ENCODE results near the gene RPS6KA1. TPM values are rescaled to one million over a fixed set of nuclear protein-coding genes. Genes with fewer than 3 reads are reported as not detected.

The RPS6KA1 gene
- 55.6 to 65.5 TPM (median 57.7 TPM) in 3 replicates for total RNA-seq (2021)
- Bru-seq, nascent RNA = percentile 59 among the genes with signal in this experiment
- long read RNA-seq, experiment 1, transcript RPS6KA1-204 (22 exons, 3,186 nt) = major isoform, 347 of 408 reads
- long read RNA-seq, experiment 1, partial matches to known transcripts = 25 of 408 reads
- long read RNA-seq, experiment 1, other reads (novel, unspliced or antisense) = 34 of 408 reads
- long read RNA-seq, experiment 2, transcript RPS6KA1-204 (22 exons, 3,186 nt) = major isoform, 32 of 74 reads
- long read RNA-seq, experiment 2, partial matches to known transcripts = 29 of 74 reads
- long read RNA-seq, experiment 2, other reads (novel, unspliced or antisense) = 11 of 74 reads
- long read RNA-seq, experiment 3, partial matches to known transcripts = 2 of 2 reads
- long read RNA-seq, experiment 3, other reads (novel, unspliced or antisense) = 0 of 2 reads

GRCh38 chr1:26529655-26530409, at the start of gene RPS6KA1:
Gene RPS6KA1 (plus strand): TSS chr1:26529761. CDS start chr1:26529921, 160 bp downstream.
- H3K36me3 Mint-ChIP-seq = no peaks in the 10 kb centered on the region
- peak; percentile 52 for ATAC-seq
- H3K4me1 Mint-ChIP-seq = peaks cover 26% of the 10 kb centered on the region
- peak; percentile 78 for DNase-seq (ENCODE audit: low spot score)
- H3K4me3 Mint-ChIP-seq = peak within 1 kb of the TSS; percentile 91
- peaks cover 10% of the 10 kb centered on the region for H3K27me3 Mint-ChIP-seq (ENCODE audit: low read depth)
- 0 out of 2 replicates have a peak, but pooled peaks have one; percentile 30 for TF ChIP-seq HMGXB4 (CRISPR knock-in tag; IDR thresholded peaks at IDR 0.05)
- TF ChIP-seq NR3C1 (CRISPR knock-in tag; conservative IDR thresholded peaks at IDR 0.05; ENCODE audit: low read depth) = no peak
- peak; percentile 60 for TF ChIP-seq SP1 (CRISPR knock-in tag; conservative IDR thresholded peaks at IDR 0.05)
- peak; percentile 65; the same call in 1 of the 2 replicates for TF ChIP-seq ESRRA (CRISPR knock-in tag; IDR thresholded peaks at IDR 0.05; ENCODE audit: borderline replicate concordance)
- TF ChIP-seq, protein P1, sequence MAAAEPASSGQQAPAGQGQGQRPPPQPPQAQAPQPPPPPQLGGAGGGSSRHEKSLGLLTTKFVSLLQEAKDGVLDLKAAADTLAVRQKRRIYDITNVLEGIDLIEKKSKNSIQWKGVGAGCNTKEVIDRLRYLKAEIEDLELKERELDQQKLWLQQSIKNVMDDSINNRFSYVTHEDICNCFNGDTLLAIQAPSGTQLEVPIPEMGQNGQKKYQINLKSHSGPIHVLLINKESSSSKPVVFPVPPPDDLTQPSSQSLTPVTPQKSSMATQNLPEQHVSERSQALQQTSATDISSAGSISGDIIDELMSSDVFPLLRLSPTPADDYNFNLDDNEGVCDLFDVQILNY (CRISPR knock-in tag; IDR thresholded peaks at IDR 0.05) = peak; percentile 66; the same call in 1 of the 2 replicates
- TF ChIP-seq ETV6 (CRISPR knock-in tag; IDR thresholded peaks at IDR 0.05) = no peak
- TF ChIP-seq CREM (CRISPR knock-in tag; IDR thresholded peaks at IDR 0.05) = peak; percentile 36; the same call in 1 of the 2 replicates
- H3K27ac Mint-ChIP-seq = peak within 1 kb of the TSS; percentile 94
- CTCF ChIA-PET = interaction anchor here (0.5 to 6.9 kb wide), 15 partner anchors 10 to 335 kb away, joined by 3 to 92 read pairs (median 3); partner anchors contain the start of gene HMGN2
- POLR2A ChIA-PET = interaction anchor here (0.6 to 3.7 kb wide), 4 partner anchors 12 to 283 kb away, joined by 3 to 34 read pairs (median 4); no protein-coding TSS in a partner anchor
- no peaks in the 10 kb centered on the region for H3K9me3 Mint-ChIP-seq

DNA sequence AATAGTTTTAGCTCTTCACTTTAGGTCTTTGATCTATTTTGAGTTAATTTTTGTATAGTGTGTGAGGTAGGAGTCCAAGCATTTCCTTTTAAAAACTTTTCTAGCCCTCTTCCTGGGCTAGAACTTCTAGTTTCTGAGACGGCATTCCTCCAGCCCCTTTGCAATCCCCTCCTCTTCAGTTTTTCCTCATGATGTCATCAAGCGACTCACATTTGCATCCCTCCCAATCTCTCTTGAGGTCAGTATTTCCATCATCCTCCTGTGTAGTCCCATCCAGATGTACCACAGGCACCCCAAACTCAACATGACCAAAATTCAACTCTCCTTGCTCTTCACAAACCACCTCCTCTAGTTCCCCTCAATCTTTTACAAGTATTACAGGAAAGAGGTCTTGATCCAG, 46.6 kb upstream of the RPS6KA1 start:
- H3K36me3 Mint-ChIP-seq = peaks cover 6% of the 10 kb centered on the region
- H3K9me3 Mint-ChIP-seq = no peaks in the 10 kb centered on the region
- POLR2A ChIA-PET = no interaction called here
- H3K27me3 Mint-ChIP-seq (ENCODE audit: low read depth) = no peaks in the 10 kb centered on the region
- DNase-seq (ENCODE audit: low spot score) (no peak), ATAC-seq (no peak)
- H3K4me3 Mint-ChIP-seq = no peak overlapping the region
- TF ChIP-seq MYBL2 (CRISPR knock-in tag; IDR thresholded peaks at IDR 0.05) (no peak), NR2C2 (CRISPR knock-in tag; IDR thresholded peaks at IDR 0.05) (no peak), KAT7 (CRISPR knock-in tag; IDR thresholded peaks at IDR 0.05; ENCODE audit: borderline replicate concordance) (no peak), PRRX2 (CRISPR knock-in tag; IDR thresholded peaks at IDR 0.05) (no peak), EMX1 (CRISPR knock-in tag; IDR thresholded peaks at IDR 0.05) (no peak), ZNF232 (CRISPR knock-in tag; IDR thresholded peaks at IDR 0.05) (no peak), IRF2 (CRISPR knock-in tag; IDR thresholded peaks at IDR 0.05; ENCODE audit: borderline replicate concordance, low read depth) (no peak), ETV6 (CRISPR knock-in tag; IDR thresholded peaks at IDR 0.05) (no peak), ZNF396 (CRISPR knock-in tag; IDR thresholded peaks at IDR 0.05; ENCODE audit: borderline replicate concordance) (no peak), RORB (CRISPR knock-in tag; IDR thresholded peaks at IDR 0.05) (no peak), SOX15 (CRISPR knock-in tag; IDR thresholded peaks at IDR 0.05) (no peak), ZSCAN18 (CRISPR knock-in tag; IDR thresholded peaks at IDR 0.05) (no peak)
- TF ChIP-seq, protein P2, sequence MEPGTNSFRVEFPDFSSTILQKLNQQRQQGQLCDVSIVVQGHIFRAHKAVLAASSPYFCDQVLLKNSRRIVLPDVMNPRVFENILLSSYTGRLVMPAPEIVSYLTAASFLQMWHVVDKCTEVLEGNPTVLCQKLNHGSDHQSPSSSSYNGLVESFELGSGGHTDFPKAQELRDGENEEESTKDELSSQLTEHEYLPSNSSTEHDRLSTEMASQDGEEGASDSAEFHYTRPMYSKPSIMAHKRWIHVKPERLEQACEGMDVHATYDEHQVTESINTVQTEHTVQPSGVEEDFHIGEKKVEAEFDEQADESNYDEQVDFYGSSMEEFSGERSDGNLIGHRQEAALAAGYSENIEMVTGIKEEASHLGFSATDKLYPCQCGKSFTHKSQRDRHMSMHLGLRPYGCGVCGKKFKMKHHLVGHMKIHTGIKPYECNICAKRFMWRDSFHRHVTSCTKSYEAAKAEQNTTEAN (CRISPR knock-in tag; IDR thresholded peaks at IDR 0.05) = no peak
- TF ChIP-seq, protein P3, sequence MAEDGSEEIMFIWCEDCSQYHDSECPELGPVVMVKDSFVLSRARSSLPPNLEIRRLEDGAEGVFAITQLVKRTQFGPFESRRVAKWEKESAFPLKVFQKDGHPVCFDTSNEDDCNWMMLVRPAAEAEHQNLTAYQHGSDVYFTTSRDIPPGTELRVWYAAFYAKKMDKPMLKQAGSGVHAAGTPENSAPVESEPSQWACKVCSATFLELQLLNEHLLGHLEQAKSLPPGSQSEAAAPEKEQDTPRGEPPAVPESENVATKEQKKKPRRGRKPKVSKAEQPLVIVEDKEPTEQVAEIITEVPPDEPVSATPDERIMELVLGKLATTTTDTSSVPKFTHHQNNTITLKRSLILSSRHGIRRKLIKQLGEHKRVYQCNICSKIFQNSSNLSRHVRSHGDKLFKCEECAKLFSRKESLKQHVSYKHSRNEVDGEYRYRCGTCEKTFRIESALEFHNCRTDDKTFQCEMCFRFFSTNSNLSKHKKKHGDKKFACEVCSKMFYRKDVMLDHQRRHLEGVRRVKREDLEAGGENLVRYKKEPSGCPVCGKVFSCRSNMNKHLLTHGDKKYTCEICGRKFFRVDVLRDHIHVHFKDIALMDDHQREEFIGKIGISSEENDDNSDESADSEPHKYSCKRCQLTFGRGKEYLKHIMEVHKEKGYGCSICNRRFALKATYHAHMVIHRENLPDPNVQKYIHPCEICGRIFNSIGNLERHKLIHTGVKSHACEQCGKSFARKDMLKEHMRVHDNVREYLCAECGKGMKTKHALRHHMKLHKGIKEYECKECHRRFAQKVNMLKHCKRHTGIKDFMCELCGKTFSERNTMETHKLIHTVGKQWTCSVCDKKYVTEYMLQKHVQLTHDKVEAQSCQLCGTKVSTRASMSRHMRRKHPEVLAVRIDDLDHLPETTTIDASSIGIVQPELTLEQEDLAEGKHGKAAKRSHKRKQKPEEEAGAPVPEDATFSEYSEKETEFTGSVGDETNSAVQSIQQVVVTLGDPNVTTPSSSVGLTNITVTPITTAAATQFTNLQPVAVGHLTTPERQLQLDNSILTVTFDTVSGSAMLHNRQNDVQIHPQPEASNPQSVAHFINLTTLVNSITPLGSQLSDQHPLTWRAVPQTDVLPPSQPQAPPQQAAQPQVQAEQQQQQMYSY (CRISPR knock-in tag; IDR thresholded peaks at IDR 0.05) = no peak
- peak overlapping the region; percentile 60; the same call in 1 of the 2 replicates for H3K27ac Mint-ChIP-seq
- CTCF ChIA-PET = interaction anchor here (1.2 to 2.4 kb wide), 3 partner anchors 10 to 55 kb away, joined by 3 to 7 read pairs (median 5); partner anchors contain the start of gene HMGN2
- 0 out of 2 replicates have a peak, but pooled peaks cover 3% of the 10 kb centered on the region for H3K4me1 Mint-ChIP-seq

All from WTC11 (cell line).